HEK293 (cell line): ENCODE results near the gene KCNB1.

Experiments used
- ZBTB20 ChIP-seq: fragments of 450-650 bp; formaldehyde crosslinking; IDR thresholded peaks from 2 replicates; pipeline ENCODE4 v1.5.1; 2016; ENCODE audit warnings: missing biosample characterization, missing genetic modification characterization
- ZNF76 ChIP-seq: fragments of 450-650 bp; formaldehyde crosslinking; IDR thresholded peaks from 2 replicates; pipeline ENCODE4; 2016; ENCODE audit warnings: low read depth, missing biosample characterization, missing genetic modification characterization, borderline replicate concordance
- TF ChIP-seq, protein P1 (sequence below): fragments of 450-650 bp; formaldehyde crosslinking; IDR thresholded peaks from 2 replicates; pipeline ENCODE4 v1.5.1; 2016; ENCODE audit warnings: missing biosample characterization, missing genetic modification characterization

DNA sequence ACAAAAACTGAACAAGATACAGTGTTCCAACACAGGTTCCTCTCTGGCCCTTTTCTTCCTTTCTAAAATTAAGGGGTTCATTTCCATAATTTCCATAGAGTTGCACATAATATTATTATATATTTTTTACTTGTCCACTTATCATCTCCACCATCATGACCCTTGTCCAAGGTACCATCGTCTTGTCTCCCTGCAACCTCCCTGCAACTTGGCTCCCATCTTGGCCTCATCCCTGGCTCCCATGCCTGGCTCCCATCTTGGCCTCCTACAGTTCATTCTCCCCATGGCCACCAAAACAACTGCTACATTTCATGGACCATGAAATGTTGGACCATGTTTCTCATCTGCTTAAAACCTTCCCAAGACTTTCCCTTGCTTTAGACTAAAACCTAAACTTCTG is 3.1 kb upstream of the KCNB1 start:
- TF ChIP-seq, protein P1, sequence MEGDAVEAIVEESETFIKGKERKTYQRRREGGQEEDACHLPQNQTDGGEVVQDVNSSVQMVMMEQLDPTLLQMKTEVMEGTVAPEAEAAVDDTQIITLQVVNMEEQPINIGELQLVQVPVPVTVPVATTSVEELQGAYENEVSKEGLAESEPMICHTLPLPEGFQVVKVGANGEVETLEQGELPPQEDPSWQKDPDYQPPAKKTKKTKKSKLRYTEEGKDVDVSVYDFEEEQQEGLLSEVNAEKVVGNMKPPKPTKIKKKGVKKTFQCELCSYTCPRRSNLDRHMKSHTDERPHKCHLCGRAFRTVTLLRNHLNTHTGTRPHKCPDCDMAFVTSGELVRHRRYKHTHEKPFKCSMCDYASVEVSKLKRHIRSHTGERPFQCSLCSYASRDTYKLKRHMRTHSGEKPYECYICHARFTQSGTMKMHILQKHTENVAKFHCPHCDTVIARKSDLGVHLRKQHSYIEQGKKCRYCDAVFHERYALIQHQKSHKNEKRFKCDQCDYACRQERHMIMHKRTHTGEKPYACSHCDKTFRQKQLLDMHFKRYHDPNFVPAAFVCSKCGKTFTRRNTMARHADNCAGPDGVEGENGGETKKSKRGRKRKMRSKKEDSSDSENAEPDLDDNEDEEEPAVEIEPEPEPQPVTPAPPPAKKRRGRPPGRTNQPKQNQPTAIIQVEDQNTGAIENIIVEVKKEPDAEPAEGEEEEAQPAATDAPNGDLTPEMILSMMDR = no peak
- TF ChIP-seq ZBTB20 (tag by site-specific recombination) = no peak
- no peak for TF ChIP-seq ZNF76 (tag by site-specific recombination)
